Subcutaneous adipose tissue (tissue), 4 donors: ENCODE measurements around the gene NONO. TPM values are rescaled to one million over a fixed set of nuclear protein-coding genes. Genes with fewer than 3 reads are reported as not detected.

Source experiments
- total RNA-seq, 4 donors: library from RNA; depleted of rRNA; stranded (reverse); fragments of >200 nt; gene quantifications; one replicate each; pipeline ENCODE4 v1.1.0, GENCODE V29; 2016

The NONO gene
- total RNA-seq, 4 donors from 2014 or later, result 127 to 235 (median 227) TPM

Other genes starting within 250 kb of the NONO start
- 10 to 100 TPM; 27.3 to 35.0 (median 31.4) TPM for gene SNX12, start 215.3 kb upstream of the NONO start, total RNA-seq
- gene FOXO4, start 187.8 kb upstream of the NONO start, total RNA-seq, result 10 to 100 TPM; 16.7 to 32.0 (median 20.5) TPM
- not detected for gene CXorf65, start 176.9 kb upstream of the NONO start, total RNA-seq
- gene IL2RG, start 172.1 kb upstream of the NONO start, total RNA-seq, result 10 to 100 TPM in 1 of 4 donors, 1 to 10 TPM in 3; 5.4 to 40.3 (median 8.5) TPM
- 10 to 100 TPM; 30.2 to 51.6 (median 43.9) TPM for gene MED12, start 165.0 kb upstream of the NONO start, total RNA-seq
- under 1 TPM in 3 of 4 donors, not detected in 1; 0.17 to 0.57 (median 0.22) TPM for gene NLGN3, start 138.8 kb upstream of the NONO start, total RNA-seq
- not detected for gene GJB1, start 60.4 kb upstream of the NONO start, total RNA-seq
- 10 to 100 TPM in 2 of 4 donors, 1 to 10 TPM in 2; 5.5 to 18.6 (median 10.6) TPM for gene ZMYM3, start 29.5 kb upstream of the NONO start, total RNA-seq
- 1 to 10 TPM; 1.5 to 4.6 (median 2.2) TPM for gene ITGB1BP2, start 18.1 kb downstream of the NONO start, total RNA-seq
- gene TAF1, start 82.7 kb downstream of the NONO start, total RNA-seq, result 10 to 100 TPM; 53.5 to 80.4 (median 64.8) TPM
- 100 to 1,000 TPM; 168 to 233 (median 191) TPM for gene OGT, start 249.5 kb downstream of the NONO start, total RNA-seq